CD4-positive, alpha-beta memory T cell (primary cell): ENCODE results near the gene DAAM1. TPM values are rescaled to one million over a fixed set of nuclear protein-coding genes. Genes with fewer than 3 reads are reported as not detected.

ENCODE experiments used
- CTCF ChIA-PET: fragments of 350-600 bp; sonication (Branson Sonifier 250); formaldehyde crosslinking; loops from one replicate; lab custom pipeline; 2021; ENCODE audit warnings: inconsistent platforms; ENCODE audit not compliant: partially characterized antibody; lab: Charles Lee
- POLR2A ChIA-PET: fragments of 350-600 bp; sonication (Branson Sonifier 250); formaldehyde crosslinking; loops from one replicate; lab custom pipeline; 2021; ENCODE audit not compliant: partially characterized antibody; lab: Charles Lee
- DNase-seq, 5 donors: peaks; one replicate each; pipeline versions ENCODE4 v3.0.0 to v3.0.0-alpha.2; 2020 to 2022; ENCODE audit warnings: mixed read lengths in 1 of 5
- H3K27ac ChIP-seq: one replicate; pipeline ENCODE4 v1.7.0; 2013; ENCODE audit warnings: low read depth, low read length
- H3K27me3 ChIP-seq: 2 replicates; pipeline ENCODE4 v1.7.0; 2013; ENCODE audit warnings: mild to moderate bottlenecking, low read length, moderate library complexity; ENCODE audit not compliant: insufficient read depth
- H3K36me3 ChIP-seq: 2 replicates; pipeline ENCODE4 v1.7.0; 2013; ENCODE audit warnings: mild to moderate bottlenecking, low read length, moderate library complexity; ENCODE audit not compliant: insufficient read depth
- H3K4me1 ChIP-seq: 2 replicates; pipeline ENCODE4 v1.7.0; 2013; ENCODE audit warnings: mild to moderate bottlenecking, low read length, moderate library complexity; ENCODE audit not compliant: insufficient read depth
- H3K4me3 ChIP-seq, 2 donors: one replicate each; pipeline ENCODE4 v1.7.0; 2013; ENCODE audit warnings: low read length in 2 of 2, mild to moderate bottlenecking in 1 of 2
- H3K9me3 ChIP-seq, 2 donors: one replicate each; pipeline ENCODE4 v1.7.0; 2013; ENCODE audit warnings: low read length in 2 of 2, control low read depth in 1 of 2; ENCODE audit not compliant: control insufficient read depth in 1 of 2
- H3K27ac Mint-ChIP-seq, 7 donors: one replicate each; pipeline ENCODE4 v1.8.0; 2020 to 2021; ENCODE audit warnings: mixed read lengths in 7 of 7, mild to moderate bottlenecking in 6 of 7, inconsistent platforms in 3 of 7, moderate library complexity in 3 of 7
- H3K27me3 Mint-ChIP-seq, 2 donors: one replicate each; pipeline ENCODE4 v1.8.0; 2020 to 2021; ENCODE audit warnings: mixed read lengths in 2 of 2
- H3K36me3 Mint-ChIP-seq, 2 donors: one replicate each; pipeline ENCODE4 v1.8.0; 2020 to 2021; ENCODE audit warnings: mixed read lengths in 2 of 2, inconsistent platforms in 1 of 2, mild to moderate bottlenecking in 1 of 2
- H3K4me1 Mint-ChIP-seq, 4 donors: one replicate each; pipeline ENCODE4 v1.8.0; 2020 to 2021; ENCODE audit warnings: mixed read lengths in 4 of 4, mild to moderate bottlenecking in 1 of 4
- H3K4me3 Mint-ChIP-seq, 8 donors: one replicate each; pipeline ENCODE4 v1.8.0; 2020 to 2021; ENCODE audit warnings: mixed read lengths in 8 of 8, mild to moderate bottlenecking in 7 of 8, moderate library complexity in 6 of 8, inconsistent platforms in 3 of 8
- H3K9me3 Mint-ChIP-seq, 8 donors: one replicate each; pipeline ENCODE4 v1.8.0; 2020 to 2021; ENCODE audit warnings: mixed read lengths in 8 of 8, mild to moderate bottlenecking in 5 of 8, inconsistent platforms in 3 of 8, moderate library complexity in 1 of 8
- intact Hi-C: fragments of 100-400 bp; cut with micrococcal nuclease; formaldehyde crosslinking; loops from one replicate; pipeline ENCODE4 v1.15.1; 2023
- polyA plus RNA-seq, 2 donors: library from polyadenylated mRNA; unstranded; fragments of 300-500 nt; fragmentation: Illumina TruSeq; gene quantifications; one replicate each; pipeline ENCODE4 v1.2.3, GENCODE V29; 2021
- total RNA-seq, 2 experiments: library from RNA; stranded (reverse); gene quantifications; one replicate each; pipeline ENCODE4 v1.2.3, GENCODE V29; 2021

The DAAM1 gene
- total and polyA plus RNA-seq, 4 experiments from 2014 or later: 5.4 to 25.6 (median 20.0) TPM

GRCh38 chr14:59310633-59311032, 122.2 kb downstream of the DAAM1 start:
- intact Hi-C loops: no loop called here
- peaks cover 0 to 9% of the 10 kb centered on the region in 2 donors for H3K36me3 Mint-ChIP-seq
- H3K4me3 Mint-ChIP-seq: no peak overlapping the region
- Histone ChIP-seq H3K27me3 (no peaks in the 10 kb centered on the region), H3K36me3 (no peaks in the 10 kb centered on the region), H3K9me3 (no peaks in the 10 kb centered on the region), H3K27ac (no peak overlapping the region), H3K4me1 (no peaks in the 10 kb centered on the region), H3K4me3 (no peak overlapping the region)
- no peaks in the 10 kb centered on the region for H3K27me3 Mint-ChIP-seq
- ChIA-PET CTCF (no interaction called here), POLR2A (no interaction called here)
- peak overlapping the region in 1 of 7 donors; percentile 67 for H3K27ac Mint-ChIP-seq
- H3K4me1 Mint-ChIP-seq: peaks cover 0 to 4% (median 1%) of the 10 kb centered on the region in 4 donors
- H3K9me3 Mint-ChIP-seq: no peaks in the 10 kb centered on the region
- no peak for DNase-seq

DNA sequence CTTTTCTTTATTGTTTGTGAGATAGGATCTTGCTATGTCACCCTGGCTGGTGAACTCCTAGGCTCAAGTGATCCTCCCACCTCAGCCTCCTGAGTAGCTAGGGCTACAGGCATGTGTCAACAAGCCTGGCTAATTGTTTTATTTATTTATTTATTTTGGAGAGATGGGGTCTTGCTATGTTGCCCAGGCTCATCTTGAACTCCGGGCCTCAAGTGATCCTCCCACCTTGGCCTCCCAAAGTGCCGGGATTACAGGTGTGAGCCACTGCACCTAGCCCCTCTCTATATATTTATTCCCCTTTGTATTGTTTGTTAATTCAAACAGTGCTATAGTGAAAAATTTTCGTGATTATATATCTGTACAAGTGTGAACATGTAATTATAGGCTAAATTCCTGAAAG, 123.3 kb downstream of the DAAM1 start:
- H3K36me3 ChIP-seq: no peaks in the 10 kb centered on the region
- H3K4me3 ChIP-seq: no peak overlapping the region
- H3K27me3 Mint-ChIP-seq: no peaks in the 10 kb centered on the region
- H3K36me3 Mint-ChIP-seq: peaks cover 0 to 9% of the 10 kb centered on the region in 2 donors
- no peak overlapping the region for H3K4me3 Mint-ChIP-seq
- no peak overlapping the region for H3K27ac ChIP-seq
- no peak for DNase-seq
- ChIA-PET CTCF (no interaction called here), POLR2A (no interaction called here)
- no peaks in the 10 kb centered on the region for H3K27me3 ChIP-seq
- no peaks in the 10 kb centered on the region for H3K4me1 ChIP-seq
- peaks cover 0 to 2% (median 0%) of the 10 kb centered on the region in 4 donors for H3K4me1 Mint-ChIP-seq
- H3K9me3 ChIP-seq: no peaks in the 10 kb centered on the region
- no peak overlapping the region for H3K27ac Mint-ChIP-seq
- intact Hi-C loops: no loop called here
- no peaks in the 10 kb centered on the region for H3K9me3 Mint-ChIP-seq

DNA sequence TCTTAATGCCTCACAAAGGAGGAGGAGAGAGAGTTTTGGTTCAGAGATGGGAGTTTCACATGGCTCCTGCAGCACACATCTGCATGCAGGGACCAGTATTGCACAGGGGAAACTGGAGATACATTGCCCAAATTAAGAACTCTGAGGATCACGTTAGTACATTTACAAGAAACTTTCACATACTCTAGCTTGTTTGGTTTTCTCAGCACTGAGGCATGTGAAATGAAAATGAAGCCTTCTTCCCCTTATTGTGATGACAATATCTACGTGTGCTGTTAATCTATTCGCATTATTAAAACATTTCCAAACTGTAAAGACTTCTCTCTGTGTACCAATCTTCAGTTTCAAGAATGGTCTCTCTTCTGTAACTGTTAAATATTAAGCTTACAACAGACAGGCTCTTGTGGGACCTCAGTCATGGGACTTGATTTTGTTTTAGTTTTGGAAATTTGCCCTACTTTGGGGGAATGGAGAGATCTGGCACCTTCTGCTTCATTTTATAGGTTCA, 124.7 kb downstream of the DAAM1 start:
- Histone ChIP-seq H3K9me3 (no peaks in the 10 kb centered on the region), H3K27ac (no peak overlapping the region), H3K36me3 (no peaks in the 10 kb centered on the region), H3K27me3 (no peaks in the 10 kb centered on the region), H3K4me3 (no peak overlapping the region), H3K4me1 (no peaks in the 10 kb centered on the region)
- POLR2A ChIA-PET: no interaction called here
- CTCF ChIA-PET: no interaction called here
- H3K36me3 Mint-ChIP-seq: peaks cover 0 to 6% of the 10 kb centered on the region in 2 donors
- no peak overlapping the region for H3K4me3 Mint-ChIP-seq
- intact Hi-C loops: no loop called here
- H3K4me1 Mint-ChIP-seq: no peaks in the 10 kb centered on the region
- DNase-seq: no peak
- no peaks in the 10 kb centered on the region for H3K9me3 Mint-ChIP-seq
- H3K27me3 Mint-ChIP-seq: no peaks in the 10 kb centered on the region
- H3K27ac Mint-ChIP-seq: peak overlapping the region in 1 of 7 donors; percentile 39

- peaks cover 0 to 5% of the 10 kb centered on the region in 2 donors for H3K36me3 Mint-ChIP-seq
- no peaks in the 10 kb centered on the region for H3K27me3 Mint-ChIP-seq
- Histone ChIP-seq H3K27me3 (no peaks in the 10 kb centered on the region), H3K9me3 (no peaks in the 10 kb centered on the region), H3K36me3 (no peaks in the 10 kb centered on the region), H3K4me3 (no peak overlapping the region), H3K27ac (no peak overlapping the region), H3K4me1 (no peaks in the 10 kb centered on the region)
- intact Hi-C loops: no loop called here
- H3K4me1 Mint-ChIP-seq: no peaks in the 10 kb centered on the region
- H3K9me3 Mint-ChIP-seq: no peaks in the 10 kb centered on the region
- ChIA-PET CTCF (interaction anchor here (1.0 kb wide), 1 partner anchor 187 kb away, joined by 3 read pairs; no protein-coding TSS in a partner anchor), POLR2A (no interaction called here)
- no peak overlapping the region for H3K4me3 Mint-ChIP-seq
- peak overlapping the region in 1 of 7 donors; percentile 39 for H3K27ac Mint-ChIP-seq
- DNase-seq: no peak
Measured at GRCh38 chr14:59313658-59314608, 125.5 kb downstream of the DAAM1 start.

DNA sequence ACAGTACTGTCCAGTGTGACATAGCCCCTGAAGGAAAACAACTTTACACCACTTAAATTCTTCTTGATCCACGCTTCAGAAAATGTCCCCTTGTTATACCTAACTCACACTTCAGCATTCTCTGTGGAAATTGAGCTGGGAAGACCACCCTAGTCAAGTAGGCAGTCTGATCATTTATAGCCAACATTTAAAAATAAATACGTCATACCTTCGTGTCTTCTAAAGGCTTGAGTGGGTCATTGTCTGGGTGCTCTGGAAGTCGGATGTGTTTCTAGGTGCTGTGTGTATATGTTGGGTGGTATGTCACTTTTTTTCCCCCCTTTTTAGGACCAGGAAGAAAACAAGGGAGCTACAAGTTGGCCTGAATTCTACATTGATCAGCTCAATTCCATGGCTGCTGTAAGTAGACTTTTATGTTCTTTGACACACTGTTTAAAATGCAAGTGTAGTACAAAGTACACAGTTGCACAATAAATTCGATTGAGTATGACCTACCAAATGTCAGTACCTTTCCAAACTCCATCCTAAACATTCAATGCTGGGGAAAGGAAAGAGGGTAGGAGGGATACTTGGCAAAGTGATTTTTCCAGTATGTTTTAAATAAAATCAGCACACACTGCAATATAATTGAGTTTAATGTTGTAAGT, 126.6 kb downstream of the DAAM1 start:
- no peak overlapping the region for H3K4me3 ChIP-seq
- no peaks in the 10 kb centered on the region for H3K36me3 ChIP-seq
- DNase-seq: no peak
- no peaks in the 10 kb centered on the region for H3K27me3 Mint-ChIP-seq
- H3K4me1 Mint-ChIP-seq: no peaks in the 10 kb centered on the region
- H3K27ac Mint-ChIP-seq: no peak overlapping the region
- no peaks in the 10 kb centered on the region for H3K27me3 ChIP-seq
- peaks cover 0 to 5% of the 10 kb centered on the region in 2 donors for H3K36me3 Mint-ChIP-seq
- H3K4me3 Mint-ChIP-seq: no peak overlapping the region
- no peaks in the 10 kb centered on the region for H3K4me1 ChIP-seq
- ChIA-PET POLR2A (no interaction called here), CTCF (interaction anchor here (1.4 kb wide), 1 partner anchor 190 kb away, joined by 3 read pairs; no protein-coding TSS in a partner anchor)
- H3K27ac ChIP-seq: no peak overlapping the region
- intact Hi-C loops: no loop called here
- no peaks in the 10 kb centered on the region for H3K9me3 Mint-ChIP-seq
- no peaks in the 10 kb centered on the region for H3K9me3 ChIP-seq

DNA sequence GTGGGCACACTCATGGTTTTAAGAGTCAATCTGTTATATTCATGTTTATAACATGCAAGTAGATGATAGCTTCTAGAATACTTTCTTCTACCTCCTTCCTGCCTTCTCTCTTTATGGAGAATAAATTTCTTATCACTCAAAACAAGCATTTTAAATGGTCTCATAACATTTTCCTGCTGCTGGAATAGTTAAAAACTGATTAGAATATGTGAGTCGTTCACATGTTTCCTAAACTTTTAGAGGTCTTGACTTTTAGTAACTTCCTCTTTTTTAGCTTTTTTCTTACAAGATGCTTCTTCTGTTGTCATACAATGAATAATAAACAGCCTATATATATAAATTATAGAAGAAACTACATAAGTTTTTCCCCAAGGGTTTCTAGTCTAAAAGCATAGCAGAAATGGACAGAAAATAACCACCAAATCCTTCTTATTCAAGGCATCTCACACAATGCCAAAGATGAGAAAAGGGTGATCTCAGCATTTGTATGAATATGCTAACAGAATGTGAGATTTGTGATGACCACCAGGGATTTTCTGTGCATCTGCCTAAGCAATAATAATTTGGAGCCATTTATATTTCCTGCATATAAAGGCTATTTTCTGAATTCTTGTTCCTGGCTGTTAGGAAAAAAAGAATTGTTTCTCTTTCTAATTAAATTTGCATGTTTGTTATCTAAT, 127.8 kb downstream of the DAAM1 start:
- intact Hi-C loops: no loop called here
- Histone ChIP-seq H3K27ac (no peak overlapping the region), H3K4me3 (no peak overlapping the region), H3K9me3 (no peaks in the 10 kb centered on the region), H3K36me3 (no peaks in the 10 kb centered on the region), H3K27me3 (no peaks in the 10 kb centered on the region), H3K4me1 (no peaks in the 10 kb centered on the region)
- Mint-ChIP-seq H3K27ac (no peak overlapping the region), H3K4me3 (no peak overlapping the region), H3K36me3 (peaks cover 7 to 10% of the 10 kb centered on the region in 2 donors), H3K4me1 (no peaks in the 10 kb centered on the region), H3K27me3 (no peaks in the 10 kb centered on the region), H3K9me3 (no peaks in the 10 kb centered on the region)
- ChIA-PET CTCF (interaction anchor here (1.4 kb wide), 1 partner anchor 191 kb away, joined by 3 read pairs; no protein-coding TSS in a partner anchor), POLR2A (no interaction called here)
- no peak for DNase-seq

DNA sequence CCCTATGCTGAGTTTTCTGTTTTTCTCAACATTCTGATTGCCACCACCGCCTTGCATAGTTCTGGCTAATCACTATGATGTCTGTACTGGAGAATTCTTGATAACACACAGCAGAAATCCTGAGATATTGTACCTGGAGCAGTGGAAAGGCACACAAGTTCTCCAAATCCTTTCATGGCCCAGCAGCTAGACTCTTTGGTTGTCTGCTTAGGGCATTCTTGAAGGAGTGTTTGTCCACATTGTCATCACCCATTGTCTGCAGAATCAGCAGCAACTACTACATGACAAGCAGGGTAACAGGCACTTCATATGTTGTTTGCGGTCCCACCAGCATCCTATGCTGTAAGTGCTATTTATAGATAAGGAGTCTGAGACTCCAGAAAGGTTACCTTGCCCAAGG, 128.9 kb downstream of the DAAM1 start:
- no peak overlapping the region for H3K27ac ChIP-seq
- POLR2A ChIA-PET: no interaction called here
- Mint-ChIP-seq H3K27ac (no peak overlapping the region), H3K9me3 (no peaks in the 10 kb centered on the region), H3K4me1 (no peaks in the 10 kb centered on the region), H3K4me3 (no peak overlapping the region), H3K36me3 (peaks cover 11 to 14% of the 10 kb centered on the region in 2 donors), H3K27me3 (no peaks in the 10 kb centered on the region)
- H3K4me3 ChIP-seq: no peak overlapping the region
- no peaks in the 10 kb centered on the region for H3K27me3 ChIP-seq
- intact Hi-C loops: no loop called here
- H3K9me3 ChIP-seq: no peaks in the 10 kb centered on the region
- CTCF ChIA-PET: no interaction called here
- no peaks in the 10 kb centered on the region for H3K36me3 ChIP-seq
- H3K4me1 ChIP-seq: no peaks in the 10 kb centered on the region
- DNase-seq: no peak
